WI38 (cell line): ENCODE data around the gene ZCCHC2.

Source experiments
- H3K4me3 ChIP-seq: 2 replicates; pipeline ENCODE4 v1.5.1; 2011; ENCODE audit warnings: low read depth, mild to moderate bottlenecking, control low read depth, low read length
- TF ChIP-seq, protein P1 (sequence below): IDR thresholded peaks from 2 replicates; pipeline ENCODE4 v1.5.1; 2012; ENCODE audit warnings: low read depth, mild to moderate bottlenecking, control low read depth, low read length

The ZCCHC2 gene

DNA sequence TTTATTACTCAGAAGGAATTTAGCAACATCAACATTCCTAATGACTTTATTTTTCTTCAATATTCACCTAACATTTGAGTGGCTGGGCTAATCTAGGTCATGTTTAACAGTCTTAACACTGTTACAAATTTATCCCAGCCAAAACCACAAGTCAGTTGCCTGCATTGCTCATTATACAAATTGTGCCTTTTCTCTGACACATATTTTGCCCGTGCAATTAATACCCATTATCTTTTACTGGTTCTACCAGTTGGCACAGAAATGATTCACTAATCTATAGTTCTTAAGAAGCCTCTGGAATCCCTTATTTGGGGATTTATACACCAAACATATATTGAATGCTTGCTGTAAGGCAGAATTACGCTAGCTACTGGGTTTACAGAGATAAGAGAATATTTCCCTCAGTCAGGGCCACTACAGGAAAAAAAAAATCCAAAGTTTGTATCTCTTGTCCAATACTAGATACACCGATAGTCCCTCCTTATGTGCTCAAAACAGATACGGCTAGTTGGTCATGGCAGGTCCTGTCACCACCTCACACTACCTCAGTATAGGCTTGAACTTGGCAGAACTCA is 46.3 kb downstream of the ZCCHC2 start:
- TF ChIP-seq, protein P1, sequence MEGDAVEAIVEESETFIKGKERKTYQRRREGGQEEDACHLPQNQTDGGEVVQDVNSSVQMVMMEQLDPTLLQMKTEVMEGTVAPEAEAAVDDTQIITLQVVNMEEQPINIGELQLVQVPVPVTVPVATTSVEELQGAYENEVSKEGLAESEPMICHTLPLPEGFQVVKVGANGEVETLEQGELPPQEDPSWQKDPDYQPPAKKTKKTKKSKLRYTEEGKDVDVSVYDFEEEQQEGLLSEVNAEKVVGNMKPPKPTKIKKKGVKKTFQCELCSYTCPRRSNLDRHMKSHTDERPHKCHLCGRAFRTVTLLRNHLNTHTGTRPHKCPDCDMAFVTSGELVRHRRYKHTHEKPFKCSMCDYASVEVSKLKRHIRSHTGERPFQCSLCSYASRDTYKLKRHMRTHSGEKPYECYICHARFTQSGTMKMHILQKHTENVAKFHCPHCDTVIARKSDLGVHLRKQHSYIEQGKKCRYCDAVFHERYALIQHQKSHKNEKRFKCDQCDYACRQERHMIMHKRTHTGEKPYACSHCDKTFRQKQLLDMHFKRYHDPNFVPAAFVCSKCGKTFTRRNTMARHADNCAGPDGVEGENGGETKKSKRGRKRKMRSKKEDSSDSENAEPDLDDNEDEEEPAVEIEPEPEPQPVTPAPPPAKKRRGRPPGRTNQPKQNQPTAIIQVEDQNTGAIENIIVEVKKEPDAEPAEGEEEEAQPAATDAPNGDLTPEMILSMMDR: no peak

GRCh38 chr18:62571037-62571436 is 48.2 kb downstream of the ZCCHC2 start:
- H3K4me3 ChIP-seq: no peak overlapping the region
- TF ChIP-seq, protein P1: no peak

More for the DNA sequence above, 46.3 kb downstream of the ZCCHC2 start:
- no peak overlapping the region for H3K4me3 ChIP-seq

GRCh38 chr18:62571648-62572047 is 48.8 kb downstream of the ZCCHC2 start:
- TF ChIP-seq, protein P1: no peak
- no peak overlapping the region for H3K4me3 ChIP-seq

DNA sequence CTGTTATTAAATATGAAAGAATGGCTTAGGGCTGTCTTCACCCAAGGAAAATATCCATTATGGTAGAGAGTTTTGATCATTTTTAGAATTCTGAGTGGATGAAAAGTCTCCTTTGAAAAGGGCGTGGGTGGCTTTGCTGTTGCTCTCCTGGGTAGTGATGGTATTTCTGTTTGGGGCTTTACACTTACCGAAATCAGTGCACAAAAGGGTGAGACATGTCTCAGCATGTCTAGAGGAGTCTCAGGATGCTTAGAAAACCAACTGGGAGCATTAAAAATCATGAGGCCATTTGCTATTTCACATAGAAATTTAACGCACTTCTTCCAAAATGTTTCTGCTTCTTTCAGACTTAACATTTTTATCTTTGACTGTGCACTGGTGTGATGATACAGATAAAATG is 49.6 kb downstream of the ZCCHC2 start:
- no peak overlapping the region for H3K4me3 ChIP-seq
- TF ChIP-seq, protein P1: no peak

- H3K4me3 ChIP-seq: no peak overlapping the region
- TF ChIP-seq, protein P1: no peak
Observed at GRCh38 chr18:62574776-62575175, 52.0 kb downstream of the ZCCHC2 start.

GRCh38 chr18:62576271-62576670 is 53.4 kb downstream of the ZCCHC2 start:
- TF ChIP-seq, protein P1: no peak
- no peak overlapping the region for H3K4me3 ChIP-seq

DNA sequence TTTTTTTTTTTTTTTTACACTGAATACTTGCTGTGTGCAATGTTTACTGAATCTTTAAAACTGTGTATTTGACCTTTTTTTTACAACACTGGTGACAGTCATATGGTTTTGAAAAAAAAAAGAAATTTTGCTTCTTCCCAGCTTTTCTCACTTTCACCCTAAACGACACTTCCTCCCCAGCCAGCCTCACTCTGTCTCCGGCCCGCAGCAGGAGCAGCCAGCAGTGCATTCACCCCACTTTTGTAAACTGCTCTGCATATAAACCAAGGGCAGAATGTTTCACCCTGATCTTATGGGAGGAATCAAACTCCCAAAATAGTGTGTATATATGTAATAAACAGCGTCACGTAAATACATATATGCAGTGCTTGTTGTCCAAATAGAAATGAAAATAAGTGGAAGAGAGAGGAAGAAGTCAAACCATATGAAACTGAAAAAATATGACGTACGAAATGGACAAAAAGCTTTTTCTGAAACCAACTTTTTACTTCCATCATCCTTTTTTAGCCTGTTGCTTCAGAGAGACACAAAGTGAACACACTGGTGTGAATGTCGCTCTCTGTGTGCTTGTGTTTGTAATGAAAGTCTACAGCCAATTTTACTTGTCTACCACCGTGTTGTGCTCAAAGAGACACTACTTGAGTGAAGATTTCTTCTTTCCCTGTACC is 54.2 kb downstream of the ZCCHC2 start:
- no peak overlapping the region for H3K4me3 ChIP-seq

More for the DNA sequence above, 54.2 kb downstream of the ZCCHC2 start:
- TF ChIP-seq, protein P1: no peak
